Natural killer cell (primary cell): ENCODE measurements around the gene KIAA0408. TPM values are rescaled to one million over a fixed set of nuclear protein-coding genes. Genes with fewer than 3 reads are reported as not detected.

Source experiments
- ATAC-seq, 3 donors: fragments of 150-1000 bp in 2 of 3; fragments of 200-7000 bp in 1 of 3; cut with Tn5 transposase; 1 replicate in 1 of 3; 2 replicates in 2 of 3; pipeline ENCODE4 v1.10.0; 2021; ENCODE audit warnings: mild to moderate bottlenecking in 2 of 3, moderate library complexity in 2 of 3
- DNase-seq, 2 donors: peaks; one replicate each; pipeline versions ENCODE4 v3.0.0 to v3.0.0-alpha.2; 2013 to 2021; ENCODE audit warnings: mixed read lengths in 1 of 2
- H3K27ac ChIP-seq: one replicate; pipeline ENCODE4 v1.5.1; 2013; ENCODE audit warnings: mild to moderate bottlenecking, low read length
- H3K27me3 ChIP-seq: one replicate; pipeline ENCODE4 v1.6.1; 2013; ENCODE audit warnings: low read length; ENCODE audit not compliant: control insufficient read depth, insufficient read depth
- H3K36me3 ChIP-seq: one replicate; pipeline ENCODE4 v1.6.1; 2013; ENCODE audit warnings: low read length; ENCODE audit not compliant: control insufficient read depth, insufficient read depth
- H3K4me1 ChIP-seq: one replicate; pipeline ENCODE4 v1.6.1; 2013; ENCODE audit warnings: low read length; ENCODE audit not compliant: control insufficient read depth, insufficient read depth
- H3K4me3 ChIP-seq: one replicate; pipeline ENCODE4 v1.5.1; 2013; ENCODE audit warnings: low read length
- H3K9me3 ChIP-seq: one replicate; pipeline ENCODE4 v1.6.1; 2013; ENCODE audit warnings: low read length; ENCODE audit not compliant: control insufficient read depth, insufficient read depth
- H3K27ac Mint-ChIP-seq, 2 donors: one replicate each; pipeline ENCODE4 v1.8.0; 2022; ENCODE audit warnings: mild to moderate bottlenecking in 2 of 2, mixed read lengths in 2 of 2, moderate library complexity in 1 of 2
- H3K27me3 Mint-ChIP-seq, 2 donors: one replicate each; pipeline ENCODE4 v1.8.0; 2022; ENCODE audit warnings: low read depth in 2 of 2, mixed read lengths in 2 of 2
- H3K36me3 Mint-ChIP-seq: one replicate; pipeline ENCODE4 v1.8.0; 2022; ENCODE audit warnings: mixed read lengths
- H3K4me1 Mint-ChIP-seq, 2 donors: one replicate each; pipeline ENCODE4 v1.8.0; 2022; ENCODE audit warnings: mixed read lengths in 2 of 2
- H3K4me3 Mint-ChIP-seq: one replicate; pipeline ENCODE4 v1.8.0; 2022; ENCODE audit warnings: mild to moderate bottlenecking, moderate library complexity, mixed read lengths
- H3K9me3 Mint-ChIP-seq, 2 donors: one replicate each; pipeline ENCODE4 v1.8.0; 2022; ENCODE audit warnings: mixed read lengths in 2 of 2
- CTCF ChIP-seq: fragments of 200-600 bp; IDR thresholded peaks from one replicate; pipeline ENCODE4 v1.8.0; 2022; ENCODE audit warnings: antibody characterized with exemption
- WGBS: methylation state at CpG from one replicate; pipeline ENCODE4 v1.1.7; 2013; ENCODE audit warnings: missing lambda C conversion rate; ENCODE audit not compliant: insufficient coverage; 5-methylcytosine and 5-hydroxymethylcytosine counted together
- intact Hi-C: fragments of 100-400 bp; cut with micrococcal nuclease; formaldehyde crosslinking; loops from one replicate; pipeline ENCODE4 v1.14.2; 2022
- total RNA-seq, 4 donors: library from RNA; stranded (reverse); fragments of 120-200 nt in 1 of 4; gene quantifications; one replicate each; pipeline versions ENCODE4 v1.2.3 to v1.2.4, GENCODE V29; 2013 to 2022

Gene KIAA0408
- total RNA-seq, 3 donors from 2014 or later (not counting 1 experiment from before 2014, with no cell fraction given) = 0.58 TPM; not detected in 2

GRCh38 chr6:127497410-127497809 is 38.2 kb upstream of the KIAA0408 start:
- no peak for TF ChIP-seq CTCF
- no peak overlapping the region for H3K4me3 Mint-ChIP-seq
- ATAC-seq = no peak
- Histone ChIP-seq H3K36me3 (no peaks in the 10 kb centered on the region), H3K4me3 (no peak overlapping the region), H3K27ac (no peak overlapping the region), H3K27me3 (peaks cover 4% of the 10 kb centered on the region), H3K9me3 (no peaks in the 10 kb centered on the region), H3K4me1 (no peaks in the 10 kb centered on the region)
- no peaks in the 10 kb centered on the region for H3K9me3 Mint-ChIP-seq
- no peak for DNase-seq
- peaks cover 0 to 5% of the 10 kb centered on the region in 2 donors for H3K4me1 Mint-ChIP-seq
- intact Hi-C loops = no loop called here
- H3K27me3 Mint-ChIP-seq = peaks cover 7 to 29% of the 10 kb centered on the region in 2 donors
- WGBS = 100% methylated on average over 1 of the region's 1 CpG
- no peaks in the 10 kb centered on the region for H3K36me3 Mint-ChIP-seq
- H3K27ac Mint-ChIP-seq = no peak overlapping the region

GRCh38 chr6:127496471-127496870 is 37.3 kb upstream of the KIAA0408 start:
- Histone ChIP-seq H3K27ac (no peak overlapping the region), H3K4me1 (no peaks in the 10 kb centered on the region), H3K9me3 (no peaks in the 10 kb centered on the region), H3K27me3 (peaks cover 4% of the 10 kb centered on the region), H3K36me3 (no peaks in the 10 kb centered on the region), H3K4me3 (no peak overlapping the region)
- TF ChIP-seq CTCF = no peak
- no CpG with 5 or more reads among the region's 1 CpG for WGBS
- Mint-ChIP-seq H3K27me3 (peaks cover 7 to 29% of the 10 kb centered on the region in 2 donors), H3K9me3 (no peaks in the 10 kb centered on the region), H3K4me3 (no peak overlapping the region), H3K27ac (no peak overlapping the region), H3K36me3 (no peaks in the 10 kb centered on the region), H3K4me1 (peaks cover 0 to 5% of the 10 kb centered on the region in 2 donors)
- DNase-seq = no peak
- no peak for ATAC-seq
- intact Hi-C loops = no loop called here

GRCh38 chr6:127494240-127494767 is 35.1 kb upstream of the KIAA0408 start:
- no peak for TF ChIP-seq CTCF
- DNase-seq (no peak), ATAC-seq (no peak)
- H3K4me1 Mint-ChIP-seq = peaks cover 0 to 5% of the 10 kb centered on the region in 2 donors
- H3K27ac Mint-ChIP-seq = no peak overlapping the region
- H3K4me3 Mint-ChIP-seq = no peak overlapping the region
- H3K36me3 ChIP-seq = no peaks in the 10 kb centered on the region
- intact Hi-C loops = no loop called here
- H3K36me3 Mint-ChIP-seq = no peaks in the 10 kb centered on the region
- H3K9me3 Mint-ChIP-seq = no peaks in the 10 kb centered on the region
- no peak overlapping the region for H3K27ac ChIP-seq
- H3K9me3 ChIP-seq = no peaks in the 10 kb centered on the region
- peaks cover 7 to 22% of the 10 kb centered on the region in 2 donors for H3K27me3 Mint-ChIP-seq
- no peaks in the 10 kb centered on the region for H3K4me1 ChIP-seq
- H3K4me3 ChIP-seq = no peak overlapping the region
- H3K27me3 ChIP-seq = peaks cover 2% of the 10 kb centered on the region

DNA sequence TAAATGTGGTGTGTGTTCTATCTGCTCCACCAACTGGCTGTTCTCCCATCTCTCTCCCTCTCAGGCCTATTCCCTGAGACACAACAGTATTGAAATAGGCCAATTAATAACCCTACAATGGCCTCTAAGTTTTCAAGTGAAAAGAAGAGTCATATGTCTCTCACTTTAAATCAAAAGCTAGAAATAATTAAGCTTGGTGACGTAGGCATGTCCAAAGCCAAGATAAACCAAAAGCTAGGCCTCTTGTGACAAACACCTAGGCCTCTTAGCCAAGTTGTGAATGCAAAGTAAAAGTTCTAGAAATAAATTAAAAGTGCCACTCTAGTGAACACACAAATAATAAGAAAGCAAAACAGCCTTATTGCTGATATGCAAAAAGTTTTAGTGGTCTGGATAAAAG is 30.1 kb upstream of the KIAA0408 start:
- Mint-ChIP-seq H3K27ac (no peak overlapping the region), H3K9me3 (peaks cover 0 to 2% of the 10 kb centered on the region in 2 donors), H3K36me3 (no peaks in the 10 kb centered on the region), H3K27me3 (no peaks in the 10 kb centered on the region), H3K4me1 (peaks cover 10 to 11% of the 10 kb centered on the region in 2 donors), H3K4me3 (no peak overlapping the region)
- H3K4me3 ChIP-seq = no peak overlapping the region
- no peak for TF ChIP-seq CTCF
- no peaks in the 10 kb centered on the region for H3K27me3 ChIP-seq
- no peaks in the 10 kb centered on the region for H3K9me3 ChIP-seq
- no peak overlapping the region for H3K27ac ChIP-seq
- H3K4me1 ChIP-seq = no peaks in the 10 kb centered on the region
- intact Hi-C loops = no loop called here
- no peak for DNase-seq
- H3K36me3 ChIP-seq = no peaks in the 10 kb centered on the region
- ATAC-seq = no peak
- WGBS = no CpG with 5 or more reads among the region's 1 CpG
